ENCODE results near the gene CAPN12. TPM values are rescaled to one million over a fixed set of nuclear protein-coding genes. Genes with fewer than 3 reads are reported as not detected.

CAPN12 gene
- total and polyA plus RNA-seq, 2 of the 8 experiments (the other 6 are each of a cell fraction or from before 2014, with no cell fraction given): 8.8 to 20.0 TPM

DNA sequence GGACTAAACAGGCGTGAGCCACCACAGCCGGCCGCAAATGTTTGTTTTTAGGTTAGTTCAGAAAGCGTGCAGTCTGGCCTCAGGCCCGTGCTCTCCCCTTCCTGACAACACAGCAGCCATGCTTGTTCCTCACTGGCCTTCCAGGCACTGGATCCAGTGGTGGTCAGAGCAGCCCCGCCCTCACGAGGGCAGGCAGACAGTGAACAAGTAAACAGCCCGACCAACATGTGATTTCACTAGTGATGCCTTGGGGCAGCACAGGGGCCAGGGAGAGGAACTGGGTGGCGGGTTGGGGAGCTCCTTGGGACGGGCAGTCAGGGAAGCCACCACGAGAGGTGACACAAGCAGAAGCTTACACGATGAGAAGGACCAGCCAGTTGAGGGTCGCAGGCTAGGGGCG, 40.8 kb downstream of the CAPN12 start (continued):
- TF ChIP-seq CBX5 (IDR thresholded peaks at IDR 0.05; ENCODE audit: low read depth, low read length) (no peak), ASH2L (IDR thresholded peaks at IDR 0.05; ENCODE audit: low read length) (no peak), TAF1 (IDR thresholded peaks at IDR 0.05; ENCODE audit: low read depth, low read length) (no peak), BCL11A (IDR thresholded peaks at IDR 0.05; ENCODE audit: low read depth in 2 of 2, low read length in 2 of 2) (no peak), SP4 (IDR thresholded peaks at IDR 0.05; ENCODE audit: low read length) (no peak), KDM5A (IDR thresholded peaks at IDR 0.05; ENCODE audit: low read length) (no peak), SP2 (IDR thresholded peaks at IDR 0.05; ENCODE audit: low read length) (no peak)
